HepG2 (cell line): ENCODE data around the gene TFF2. TPM values are rescaled to one million over a fixed set of nuclear protein-coding genes. Genes with fewer than 3 reads are reported as not detected.
A peak's percentile ranks its signal among the peaks of the same experiment; 100 is the strongest.

Experiments used
- ATF7-NPFF ChIP-seq: sonication (generic); formaldehyde crosslinking; IDR thresholded peaks from 2 replicates; pipeline ENCODE4 v1.8.1; 2023; ENCODE audit warnings: mild to moderate bottlenecking, low read depth, missing genetic modification reagents, moderate library complexity
- FOXA1 ChIP-seq, 2 experiments: fragments of 450-650 bp in 1 of 2; sonication (generic) in 1 of 2; formaldehyde crosslinking in 1 of 2; IDR thresholded peaks; 2 replicates each; pipeline versions ENCODE4 v1.4.0 to v1.6.1; 2016 to 2020; ENCODE audit warnings: missing genetic modification reagents in 1 of 2
- GATA4 ChIP-seq: sonication (generic); IDR thresholded peaks from 2 replicates; pipeline ENCODE4 v1.6.1; 2016; ENCODE audit warnings: antibody characterized with exemption, low read depth, borderline replicate concordance
- ISL2 ChIP-seq: sonication (generic); formaldehyde crosslinking; IDR thresholded peaks from 2 replicates; pipeline ENCODE4 v1.5.0; 2020; ENCODE audit warnings: missing genetic modification reagents
- MXD3 ChIP-seq: IDR thresholded peaks from 2 replicates; pipeline ENCODE4 v1.6.1; 2016; ENCODE audit warnings: mild to moderate bottlenecking, missing biosample characterization, missing genetic modification reagents
- NR2F1 ChIP-seq, 2 experiments: fragments of 450-650 bp in 1 of 2; formaldehyde crosslinking in 1 of 2; IDR thresholded peaks; 2 replicates each; pipeline versions ENCODE4 v1.5.0 to v1.6.1; 2016 to 2020; ENCODE audit warnings: mild to moderate bottlenecking in 1 of 2, missing compliant biosample characterization in 1 of 2, missing genetic modification reagents in 1 of 2, moderate library complexity in 1 of 2
- RXRB ChIP-seq: IDR thresholded peaks from 2 replicates; pipeline ENCODE4 v1.6.1; 2016; ENCODE audit warnings: borderline replicate concordance, missing genetic modification reagents, missing compliant biosample characterization
- TBX2 ChIP-seq: sonication (generic); formaldehyde crosslinking; IDR thresholded peaks from 2 replicates; pipeline ENCODE4 v1.5.0; 2020; ENCODE audit warnings: missing genetic modification reagents, mild to moderate bottlenecking, borderline replicate concordance
- THAP11 ChIP-seq: IDR thresholded peaks from 2 replicates; pipeline ENCODE4 v1.6.1; 2016; ENCODE audit warnings: missing biosample characterization, missing genetic modification reagents
- XRCC5 ChIP-seq: fragments of 200-400 bp; formaldehyde crosslinking; optimal IDR thresholded peaks from 2 replicates; pipeline ENCODE3; 2017; ENCODE audit warnings: mild to moderate bottlenecking, low read length
- ZFP36L1 ChIP-seq: sonication (generic); formaldehyde crosslinking; IDR thresholded peaks from 2 replicates; pipeline ENCODE4 v1.8.0; 2022; ENCODE audit warnings: mild to moderate bottlenecking, missing genetic modification reagents, moderate library complexity
- ZFP36L2 ChIP-seq: sonication (generic); formaldehyde crosslinking; IDR thresholded peaks from 2 replicates; pipeline ENCODE4 v1.4.0; 2020; ENCODE audit warnings: missing genetic modification reagents
- ZNF263 ChIP-seq: sonication (generic); formaldehyde crosslinking; IDR thresholded peaks from 2 replicates; pipeline ENCODE4 v1.4.0; 2020; ENCODE audit warnings: missing genetic modification reagents
- ZNF329 ChIP-seq: sonication (generic); formaldehyde crosslinking; IDR thresholded peaks from 2 replicates; pipeline ENCODE4 v1.9.0; 2021; ENCODE audit warnings: low read depth, mild to moderate bottlenecking, missing genetic modification reagents
- ZNF737 ChIP-seq: sonication (generic); formaldehyde crosslinking; IDR thresholded peaks from 2 replicates; pipeline ENCODE4 v1.5.0; 2020; ENCODE audit warnings: missing genetic modification reagents, mild to moderate bottlenecking, borderline replicate concordance
- ZNF784 ChIP-seq: sonication (generic); formaldehyde crosslinking; IDR thresholded peaks from 2 replicates; pipeline ENCODE4 v1.5.1; 2020; ENCODE audit warnings: missing genetic modification reagents, mild to moderate bottlenecking, borderline replicate concordance
- ZNF790 ChIP-seq: sonication (generic); formaldehyde crosslinking; IDR thresholded peaks from 2 replicates; pipeline ENCODE4 v1.8.0; 2022; ENCODE audit warnings: missing genetic modification reagents, mild to moderate bottlenecking, borderline replicate concordance
- ZNF891 ChIP-seq: sonication (generic); formaldehyde crosslinking; IDR thresholded peaks from 2 replicates; pipeline ENCODE4 v1.5.0; 2020; ENCODE audit warnings: mild to moderate bottlenecking, missing genetic modification reagents
- polyA plus RNA-seq, 8 experiments: library from polyadenylated mRNA; depleted of rRNA in 3 of 8; stranded (reverse) in 7 of 8; unstranded in 1 of 8; fragments of >200 nt; fragmentation: Illumina TruSeq in 4 of 8; extraction: Trizol in 4 of 8; gene quantifications; 2 replicates each; pipeline versions ENCODE4 v1.2.1 to v1.2.3, GENCODE V29; 2011 to 2016; ENCODE audit warnings: low read depth in 4 of 8, missing spikeins in 1 of 8, mixed read lengths in 1 of 8; ENCODE audit not compliant: insufficient read depth in 1 of 8
- total RNA-seq, 5 experiments: library from RNA; depleted of rRNA; stranded (reverse); fragments of >200 nt; fragmentation: Illumina TruSeq; extraction: Trizol; gene quantifications; 2 replicates each; pipeline ENCODE4 v1.2.3, GENCODE V29; 2016; ENCODE audit warnings: low read depth in 1 of 5
- TF ChIP-seq, protein P1 (sequence below): sonication (generic); formaldehyde crosslinking; IDR thresholded peaks from 2 replicates; pipeline ENCODE4 v1.8.0; 2022; ENCODE audit warnings: missing genetic modification reagents, mild to moderate bottlenecking, moderate library complexity, borderline replicate concordance
- TF ChIP-seq, protein P2 (sequence below): sonication (generic); formaldehyde crosslinking; IDR thresholded peaks from 2 replicates; pipeline ENCODE4 v1.8.0; 2023; ENCODE audit warnings: mild to moderate bottlenecking, missing genetic modification reagents
- TF ChIP-seq, protein P3 (sequence below): IDR thresholded peaks from 2 replicates; pipeline ENCODE4 v1.6.1; 2016; ENCODE audit warnings: missing compliant biosample characterization, missing genetic modification reagents, borderline replicate concordance
- TF ChIP-seq, protein P4 (sequence below): sonication (generic); formaldehyde crosslinking; IDR thresholded peaks from 2 replicates; pipeline ENCODE4 v1.4.0; 2020; ENCODE audit warnings: missing genetic modification reagents

Gene TFF2
- total and polyA plus RNA-seq, 2 of the 13 experiments (the other 11 are each of a cell fraction or from before 2014, with no cell fraction given), result 1.5 TPM; not detected in 1

- TF ChIP-seq, protein P1, sequence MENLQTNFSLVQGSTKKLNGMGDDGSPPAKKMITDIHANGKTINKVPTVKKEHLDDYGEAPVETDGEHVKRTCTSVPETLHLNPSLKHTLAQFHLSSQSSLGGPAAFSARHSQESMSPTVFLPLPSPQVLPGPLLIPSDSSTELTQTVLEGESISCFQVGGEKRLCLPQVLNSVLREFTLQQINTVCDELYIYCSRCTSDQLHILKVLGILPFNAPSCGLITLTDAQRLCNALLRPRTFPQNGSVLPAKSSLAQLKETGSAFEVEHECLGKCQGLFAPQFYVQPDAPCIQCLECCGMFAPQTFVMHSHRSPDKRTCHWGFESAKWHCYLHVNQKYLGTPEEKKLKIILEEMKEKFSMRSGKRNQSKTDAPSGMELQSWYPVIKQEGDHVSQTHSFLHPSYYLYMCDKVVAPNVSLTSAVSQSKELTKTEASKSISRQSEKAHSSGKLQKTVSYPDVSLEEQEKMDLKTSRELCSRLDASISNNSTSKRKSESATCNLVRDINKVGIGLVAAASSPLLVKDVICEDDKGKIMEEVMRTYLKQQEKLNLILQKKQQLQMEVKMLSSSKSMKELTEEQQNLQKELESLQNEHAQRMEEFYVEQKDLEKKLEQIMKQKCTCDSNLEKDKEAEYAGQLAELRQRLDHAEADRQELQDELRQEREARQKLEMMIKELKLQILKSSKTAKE (CRISPR knock-in tag), result peak; percentile 70; the same call in 1 of the 2 replicates
- TF ChIP-seq MXD3, result no peak
- no peak for TF ChIP-seq ZFP36L1 (CRISPR knock-in tag)
- no peak for TF ChIP-seq FOXA1 (IDR thresholded peaks at IDR 0.05)
- peak; percentile 98 for TF ChIP-seq FOXA1 (CRISPR knock-in tag; IDR thresholded peaks at IDR 0.05)
- TF ChIP-seq ZNF263, result peak; percentile 58
- peak; percentile 42; the same call in 1 of the 2 replicates for TF ChIP-seq ISL2 (CRISPR knock-in tag)
- TF ChIP-seq ATF7-NPFF (CRISPR knock-in tag), result 0 out of 2 replicates have a peak, but pooled peaks have one; percentile 44
- 0 out of 2 replicates have a peak, but pooled peaks have one; percentile 17 for TF ChIP-seq RXRB (CRISPR knock-in tag)
- no peak for TF ChIP-seq ZNF784
- TF ChIP-seq THAP11, result no peak
- TF ChIP-seq ZNF329 (CRISPR knock-in tag), result no peak
- TF ChIP-seq ZNF790, result no peak
- no peak for TF ChIP-seq ZNF737 (CRISPR knock-in tag)
- TF ChIP-seq, protein P2, sequence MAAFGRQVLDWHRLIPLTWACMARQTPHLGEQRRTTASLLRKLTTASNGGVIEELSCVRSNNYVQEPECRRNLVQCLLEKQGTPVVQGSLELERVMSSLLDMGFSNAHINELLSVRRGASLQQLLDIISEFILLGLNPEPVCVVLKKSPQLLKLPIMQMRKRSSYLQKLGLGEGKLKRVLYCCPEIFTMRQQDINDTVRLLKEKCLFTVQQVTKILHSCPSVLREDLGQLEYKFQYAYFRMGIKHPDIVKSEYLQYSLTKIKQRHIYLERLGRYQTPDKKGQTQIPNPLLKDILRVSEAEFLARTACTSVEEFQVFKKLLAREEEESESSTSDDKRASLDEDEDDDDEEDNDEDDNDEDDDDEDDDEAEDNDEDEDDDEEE (CRISPR knock-in tag), result peak; percentile 57; the same call in 1 of the 2 replicates
- TF ChIP-seq TBX2 (CRISPR knock-in tag), result peak; percentile 61
- TF ChIP-seq GATA4, result no peak
- peak; percentile 53 for TF ChIP-seq XRCC5
- 0 out of 2 replicates have a peak, but pooled peaks have one; percentile 30 for TF ChIP-seq ZNF891 (CRISPR knock-in tag)
- TF ChIP-seq, protein P3, sequence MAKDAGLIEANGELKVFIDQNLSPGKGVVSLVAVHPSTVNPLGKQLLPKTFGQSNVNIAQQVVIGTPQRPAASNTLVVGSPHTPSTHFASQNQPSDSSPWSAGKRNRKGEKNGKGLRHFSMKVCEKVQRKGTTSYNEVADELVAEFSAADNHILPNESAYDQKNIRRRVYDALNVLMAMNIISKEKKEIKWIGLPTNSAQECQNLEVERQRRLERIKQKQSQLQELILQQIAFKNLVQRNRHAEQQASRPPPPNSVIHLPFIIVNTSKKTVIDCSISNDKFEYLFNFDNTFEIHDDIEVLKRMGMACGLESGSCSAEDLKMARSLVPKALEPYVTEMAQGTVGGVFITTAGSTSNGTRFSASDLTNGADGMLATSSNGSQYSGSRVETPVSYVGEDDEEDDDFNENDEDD (CRISPR knock-in tag), result peak; percentile 14; the same call in 1 of the 2 replicates
- TF ChIP-seq, protein P4, sequence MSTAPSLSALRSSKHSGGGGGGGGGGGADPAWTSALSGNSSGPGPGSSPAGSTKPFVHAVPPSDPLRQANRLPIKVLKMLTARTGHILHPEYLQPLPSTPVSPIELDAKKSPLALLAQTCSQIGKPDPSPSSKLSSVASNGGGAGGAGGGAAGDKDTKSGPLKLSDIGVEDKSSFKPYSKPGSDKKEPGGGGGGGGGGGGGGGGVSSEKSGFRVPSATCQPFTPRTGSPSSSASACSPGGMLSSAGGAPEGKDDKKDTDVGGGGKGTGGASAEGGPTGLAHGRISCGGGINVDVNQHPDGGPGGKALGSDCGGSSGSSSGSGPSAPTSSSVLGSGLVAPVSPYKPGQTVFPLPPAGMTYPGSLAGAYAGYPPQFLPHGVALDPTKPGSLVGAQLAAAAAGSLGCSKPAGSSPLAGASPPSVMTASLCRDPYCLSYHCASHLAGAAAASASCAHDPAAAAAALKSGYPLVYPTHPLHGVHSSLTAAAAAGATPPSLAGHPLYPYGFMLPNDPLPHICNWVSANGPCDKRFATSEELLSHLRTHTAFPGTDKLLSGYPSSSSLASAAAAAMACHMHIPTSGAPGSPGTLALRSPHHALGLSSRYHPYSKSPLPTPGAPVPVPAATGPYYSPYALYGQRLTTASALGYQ (CRISPR knock-in tag), result 0 out of 2 replicates have a peak, but pooled peaks have one; percentile 21
- no peak for TF ChIP-seq ZFP36L2 (CRISPR knock-in tag)
- TF ChIP-seq NR2F1 (CRISPR knock-in tag; IDR thresholded peaks at IDR 0.05), result no peak; a peak in 1 of 4 replicates
Measured at GRCh38 chr21:42315296-42315891, 35.4 kb downstream of the TFF2 start, which contains the start of gene TFF3 (continued).
